Activated CD8-positive, alpha-beta T cell treated with anti-CD3 and anti-CD28 coated beads for 36 hours (primary cell): Measurements from ENCODE around the gene DOCK6. TPM values are rescaled to one million over a fixed set of nuclear protein-coding genes. Genes with fewer than 3 reads are reported as not detected.

Experiments used
- ATAC-seq: fragments of 200-7000 bp; cut with Tn5 transposase; one replicate; pipeline ENCODE4 v1.10.0; 2021; ENCODE audit warnings: mild to moderate bottlenecking, moderate library complexity
- CTCF ChIA-PET: fragments of 350-600 bp; sonication (Branson Sonifier 250); formaldehyde crosslinking; loops from one replicate; lab custom pipeline; 2021; ENCODE audit warnings: antibody characterized with exemption; lab: Charles Lee
- POLR2A ChIA-PET: fragments of 350-600 bp; sonication (Branson Sonifier 250); formaldehyde crosslinking; loops from one replicate; lab custom pipeline; 2021; ENCODE audit warnings: antibody characterized with exemption; lab: Charles Lee
- DNase-seq: peaks from one replicate; pipeline ENCODE4 v3.0.0-alpha.2; 2020
- H3K27ac Mint-ChIP-seq: one replicate; pipeline ENCODE4 v1.8.0; 2021; ENCODE audit warnings: mild to moderate bottlenecking, mixed read lengths
- H3K27me3 Mint-ChIP-seq: one replicate; pipeline ENCODE4 v1.8.0; 2021; ENCODE audit warnings: mixed read lengths
- H3K36me3 Mint-ChIP-seq: one replicate; pipeline ENCODE4 v1.8.0; 2021; ENCODE audit warnings: low read depth, mixed read lengths
- H3K4me1 Mint-ChIP-seq: one replicate; pipeline ENCODE4 v1.8.0; 2021; ENCODE audit warnings: low read depth, mixed read lengths
- H3K4me3 Mint-ChIP-seq: one replicate; pipeline ENCODE4 v1.8.0; 2021; ENCODE audit warnings: mild to moderate bottlenecking, moderate library complexity, mixed read lengths
- H3K9me3 Mint-ChIP-seq: one replicate; pipeline ENCODE4 v1.8.0; 2021; ENCODE audit warnings: mixed read lengths
- CTCF ChIP-seq: fragments of 200-600 bp; IDR thresholded peaks from one replicate; pipeline ENCODE4 v1.8.0; 2022; ENCODE audit warnings: antibody characterized with exemption, mild to moderate bottlenecking
- intact Hi-C: fragments of 100-400 bp; cut with micrococcal nuclease; formaldehyde crosslinking; loops from one replicate; pipeline ENCODE4 v1.10.0; 2022
- total RNA-seq, 2 experiments: library from RNA; stranded (reverse); gene quantifications; one replicate each; pipeline ENCODE4 v1.2.3, GENCODE V29; 2021

DOCK6 gene
- total RNA-seq, 2 experiments from 2014 or later, result 4.5 to 7.9 TPM

- H3K36me3 Mint-ChIP-seq, result no peaks in the 10 kb centered on the region
Measured at GRCh38 chr19:11251217-11251616, 11.1 kb downstream of the DOCK6 start.

GRCh38 chr19:11248852-11249251 lies 13.5 kb downstream of the DOCK6 start:
- no peak for TF ChIP-seq CTCF
- DNase-seq (no peak), ATAC-seq (no peak)
- no peaks in the 10 kb centered on the region for H3K36me3 Mint-ChIP-seq
- no peak overlapping the region for H3K4me3 Mint-ChIP-seq
- POLR2A ChIA-PET, result no interaction called here
- intact Hi-C loops, result no loop called here
- no peak overlapping the region for H3K27ac Mint-ChIP-seq
- no peaks in the 10 kb centered on the region for H3K9me3 Mint-ChIP-seq
- H3K27me3 Mint-ChIP-seq, result peaks cover 7% of the 10 kb centered on the region
- H3K4me1 Mint-ChIP-seq, result peaks cover under 1% of the 10 kb centered on the region
- CTCF ChIA-PET, result no interaction called here

More at GRCh38 chr19:11251217-11251616, 11.1 kb downstream of the DOCK6 start:
- ATAC-seq (no peak), DNase-seq (no peak)
- Mint-ChIP-seq H3K9me3 (no peaks in the 10 kb centered on the region), H3K4me3 (no peak overlapping the region), H3K4me1 (no peaks in the 10 kb centered on the region), H3K27me3 (peaks cover 7% of the 10 kb centered on the region), H3K27ac (no peak overlapping the region)
- ChIA-PET CTCF (interaction anchor here (1.0 to 1.2 kb wide), 2 partner anchors 8 to 24 kb away, joined by 3 read pairs; no protein-coding TSS in a partner anchor), POLR2A (no interaction called here)
- TF ChIP-seq CTCF, result no peak
- intact Hi-C loops, result no loop called here

GRCh38 chr19:11247934-11248333 lies 14.4 kb downstream of the DOCK6 start:
- Mint-ChIP-seq H3K9me3 (no peaks in the 10 kb centered on the region), H3K4me3 (no peak overlapping the region), H3K4me1 (peaks cover 5% of the 10 kb centered on the region), H3K27ac (no peak overlapping the region), H3K27me3 (peaks cover 11% of the 10 kb centered on the region), H3K36me3 (no peaks in the 10 kb centered on the region)
- CTCF ChIA-PET, result no interaction called here
- no peak for TF ChIP-seq CTCF
- DNase-seq, result no peak
- no peak for ATAC-seq
- POLR2A ChIA-PET, result no interaction called here
- intact Hi-C loops, result no loop called here

- Mint-ChIP-seq H3K4me3 (no peak overlapping the region), H3K27me3 (peaks cover 12% of the 10 kb centered on the region), H3K36me3 (no peaks in the 10 kb centered on the region), H3K27ac (no peak overlapping the region), H3K9me3 (no peaks in the 10 kb centered on the region), H3K4me1 (peaks cover 5% of the 10 kb centered on the region)
- ChIA-PET CTCF (no interaction called here), POLR2A (no interaction called here)
- DNase-seq (no peak), ATAC-seq (no peak)
- intact Hi-C loops, result no loop called here
- no peak for TF ChIP-seq CTCF
Measured at GRCh38 chr19:11247391-11247790, 14.9 kb downstream of the DOCK6 start.

DNA sequence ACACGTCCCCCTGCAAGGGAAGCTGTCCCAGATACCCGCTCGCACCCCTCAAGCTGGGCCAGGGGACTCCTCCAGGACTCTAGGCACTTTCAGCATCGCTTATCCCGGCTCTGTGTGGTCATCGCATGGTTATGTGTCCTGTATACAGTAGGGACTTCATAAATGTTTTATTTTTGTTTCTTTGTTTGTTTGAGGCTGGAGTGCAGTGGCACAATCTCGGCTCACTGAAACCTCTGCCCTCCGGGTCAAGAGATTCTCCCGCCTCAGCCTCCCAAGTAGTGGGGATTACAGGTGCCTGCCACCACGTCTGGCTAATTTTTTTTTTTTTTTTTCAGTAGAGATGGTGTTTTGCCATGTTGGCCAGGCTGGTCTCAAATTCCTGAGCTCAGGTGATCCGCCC lies 15.4 kb downstream of the DOCK6 start:
- Mint-ChIP-seq H3K36me3 (no peaks in the 10 kb centered on the region), H3K4me1 (peaks cover 5% of the 10 kb centered on the region), H3K9me3 (no peaks in the 10 kb centered on the region), H3K27ac (no peak overlapping the region), H3K4me3 (no peak overlapping the region), H3K27me3 (peaks cover 14% of the 10 kb centered on the region)
- POLR2A ChIA-PET, result no interaction called here
- TF ChIP-seq CTCF, result no peak
- CTCF ChIA-PET, result no interaction called here
- intact Hi-C loops, result no loop called here
- ATAC-seq (no peak), DNase-seq (no peak)
